NT2/D1 (cell line): ENCODE measurements around the gene DHCR24.

Experiments used
- SUZ12 ChIP-seq: IDR thresholded peaks from 2 replicates; pipeline ENCODE4 v1.6.1; 2011; ENCODE audit not compliant: insufficient read length, insufficient read depth; ENCODE audit errors: extremely low read depth
- YY1 ChIP-seq: IDR thresholded peaks from 2 replicates; pipeline ENCODE4 v1.6.1; 2011; ENCODE audit not compliant: insufficient read length, insufficient read depth
- ZNF274 ChIP-seq: IDR thresholded peaks from 2 replicates; pipeline ENCODE4 v1.6.1; 2011; ENCODE audit warnings: mild to moderate bottlenecking, low read depth, low read length

- TF ChIP-seq YY1 = no peak
- no peak for TF ChIP-seq SUZ12
- no peak for TF ChIP-seq ZNF274
These were observed 44.0 kb downstream of the DHCR24 start for GRCh38 chr1:54842963-54843362.
